Muscle of arm (tissue), 12 donors: ENCODE measurements around the gene ST7. TPM values are rescaled to one million over a fixed set of nuclear protein-coding genes. Genes with fewer than 3 reads are reported as not detected.
"Not testable (repeated sequence)": the region's sequence is repeated elsewhere in the genome, so short reads cannot be mapped to it uniquely, and the experiment has no call there.

ENCODE experiments used
- DNase-seq: peaks from one replicate; pipeline ENCODE4 v3.0.0-alpha.2; 2013
- polyA plus RNA-seq, 12 donors: library from polyadenylated mRNA; unstranded; fragments of 120-200 nt; gene quantifications; one replicate each; pipeline ENCODE4 v1.2.1, GENCODE V29; 2013; ENCODE audit not compliant: insufficient read length in 12 of 12

ST7 gene
- polyA plus RNA-seq, 12 donors, result 16.0 to 22.8 (median 19.6) TPM; not detected in 1

- DNase-seq, result no peak
Measured at GRCh38 chr7:117217106-117218035, 264.1 kb downstream of the ST7 start.

GRCh38 chr7:117218700-117219099, 265.4 kb downstream of the ST7 start:
- no peak for DNase-seq

- DNase-seq, result no peak
Measured at GRCh38 chr7:117219485-117219884, 266.2 kb downstream of the ST7 start.

- no peak for DNase-seq
Measured at GRCh38 chr7:117220836-117221235, 267.5 kb downstream of the ST7 start.

- DNase-seq, result no peak
Measured at GRCh38 chr7:117225536-117225935, 272.2 kb downstream of the ST7 start.

GRCh38 chr7:117227091-117227490, 273.8 kb downstream of the ST7 start:
- DNase-seq, result no peak

GRCh38 chr7:117229350-117229749, 276.0 kb downstream of the ST7 start:
- peak; percentile 32 for DNase-seq

GRCh38 chr7:117230276-117231046, 277.2 kb downstream of the ST7 start:
- no peak for DNase-seq

GRCh38 chr7:117231047-117231359, 277.7 kb downstream of the ST7 start:
- no peak for DNase-seq

- no peak for DNase-seq
Measured at GRCh38 chr7:117237646-117238045, 284.3 kb downstream of the ST7 start.

GRCh38 chr7:117238472-117238871, 285.2 kb downstream of the ST7 start:
- no peak for DNase-seq

GRCh38 chr7:117238937-117239336, 285.6 kb downstream of the ST7 start:
- DNase-seq, result no peak

GRCh38 chr7:117241088-117241487, 287.8 kb downstream of the ST7 start:
- DNase-seq, result no peak

GRCh38 chr7:117243390-117243789, 290.1 kb downstream of the ST7 start:
- DNase-seq, result no peak

- not testable (repeated sequence) for DNase-seq
Measured at GRCh38 chr7:117245703-117246102, 292.4 kb downstream of the ST7 start.

- no peak for DNase-seq
Measured at GRCh38 chr7:117247809-117248208, 294.5 kb downstream of the ST7 start.

- DNase-seq, result no peak
Measured at GRCh38 chr7:117248829-117249228, 295.5 kb downstream of the ST7 start.

- no peak for DNase-seq
Measured at GRCh38 chr7:117249696-117250095, 296.4 kb downstream of the ST7 start.

- no peak for DNase-seq
Measured at GRCh38 chr7:117250245-117250644, 296.9 kb downstream of the ST7 start.

- DNase-seq, result no peak
Measured at GRCh38 chr7:117250801-117251200, 297.5 kb downstream of the ST7 start.

GRCh38 chr7:117251687-117252086, 298.4 kb downstream of the ST7 start:
- no peak for DNase-seq

- DNase-seq, result no peak
Measured at GRCh38 chr7:117259615-117260014, 306.3 kb downstream of the ST7 start.

GRCh38 chr7:117262546-117262945, 309.2 kb downstream of the ST7 start:
- DNase-seq, result no peak
